ENCODE measurements around the gene OMD. TPM values are rescaled to one million over a fixed set of nuclear protein-coding genes. Genes with fewer than 3 reads are reported as not detected.

Gene OMD
- total RNA-seq, 1 donor from 2014 or later: not detected

- Mint-ChIP-seq H3K9me3 (no peaks in the 10 kb centered on the region), H3K4me1 (no peaks in the 10 kb centered on the region)
Observed at GRCh38 chr9:92439921-92440750, 15.9 kb upstream of the OMD start.

GRCh38 chr9:92438900-92439526, 14.7 kb upstream of the OMD start:
- no peak for DNase-seq (ENCODE audit: low read depth, low spot score)
- Mint-ChIP-seq H3K27ac (ENCODE audit: unreplicated experiment) (peak overlapping the region; percentile 27), H3K36me3 (ENCODE audit: low read depth) (no peaks in the 10 kb centered on the region), H3K4me1 (no peaks in the 10 kb centered on the region), H3K27me3 (ENCODE audit: low read depth) (no peaks in the 10 kb centered on the region), H3K9me3 (no peaks in the 10 kb centered on the region), H3K4me3 (no peak overlapping the region)
- TF ChIP-seq, protein P1, sequence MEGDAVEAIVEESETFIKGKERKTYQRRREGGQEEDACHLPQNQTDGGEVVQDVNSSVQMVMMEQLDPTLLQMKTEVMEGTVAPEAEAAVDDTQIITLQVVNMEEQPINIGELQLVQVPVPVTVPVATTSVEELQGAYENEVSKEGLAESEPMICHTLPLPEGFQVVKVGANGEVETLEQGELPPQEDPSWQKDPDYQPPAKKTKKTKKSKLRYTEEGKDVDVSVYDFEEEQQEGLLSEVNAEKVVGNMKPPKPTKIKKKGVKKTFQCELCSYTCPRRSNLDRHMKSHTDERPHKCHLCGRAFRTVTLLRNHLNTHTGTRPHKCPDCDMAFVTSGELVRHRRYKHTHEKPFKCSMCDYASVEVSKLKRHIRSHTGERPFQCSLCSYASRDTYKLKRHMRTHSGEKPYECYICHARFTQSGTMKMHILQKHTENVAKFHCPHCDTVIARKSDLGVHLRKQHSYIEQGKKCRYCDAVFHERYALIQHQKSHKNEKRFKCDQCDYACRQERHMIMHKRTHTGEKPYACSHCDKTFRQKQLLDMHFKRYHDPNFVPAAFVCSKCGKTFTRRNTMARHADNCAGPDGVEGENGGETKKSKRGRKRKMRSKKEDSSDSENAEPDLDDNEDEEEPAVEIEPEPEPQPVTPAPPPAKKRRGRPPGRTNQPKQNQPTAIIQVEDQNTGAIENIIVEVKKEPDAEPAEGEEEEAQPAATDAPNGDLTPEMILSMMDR (conservative IDR thresholded peaks at IDR 0.05): peak; percentile 53

More at GRCh38 chr9:92439921-92440750, 15.9 kb upstream of the OMD start:
- DNase-seq (ENCODE audit: low read depth, low spot score): no peak
- Mint-ChIP-seq H3K36me3 (ENCODE audit: low read depth) (no peaks in the 10 kb centered on the region), H3K27me3 (ENCODE audit: low read depth) (no peaks in the 10 kb centered on the region), H3K4me3 (no peak overlapping the region), H3K27ac (ENCODE audit: unreplicated experiment) (no peak overlapping the region)
- TF ChIP-seq, protein P1 (conservative IDR thresholded peaks at IDR 0.05): no peak

GRCh38 chr9:92435263-92435662, 11.0 kb upstream of the OMD start:
- TF ChIP-seq, protein P1 (conservative IDR thresholded peaks at IDR 0.05): no peak
- DNase-seq (ENCODE audit: low read depth, low spot score): no peak
- no peaks in the 10 kb centered on the region for H3K4me1 Mint-ChIP-seq
- H3K27ac Mint-ChIP-seq (ENCODE audit: unreplicated experiment): no peak overlapping the region
- H3K9me3 Mint-ChIP-seq: no peaks in the 10 kb centered on the region
- no peaks in the 10 kb centered on the region for H3K27me3 Mint-ChIP-seq (ENCODE audit: low read depth)
- no peak overlapping the region for H3K4me3 Mint-ChIP-seq
- no peaks in the 10 kb centered on the region for H3K36me3 Mint-ChIP-seq (ENCODE audit: low read depth)

DNA sequence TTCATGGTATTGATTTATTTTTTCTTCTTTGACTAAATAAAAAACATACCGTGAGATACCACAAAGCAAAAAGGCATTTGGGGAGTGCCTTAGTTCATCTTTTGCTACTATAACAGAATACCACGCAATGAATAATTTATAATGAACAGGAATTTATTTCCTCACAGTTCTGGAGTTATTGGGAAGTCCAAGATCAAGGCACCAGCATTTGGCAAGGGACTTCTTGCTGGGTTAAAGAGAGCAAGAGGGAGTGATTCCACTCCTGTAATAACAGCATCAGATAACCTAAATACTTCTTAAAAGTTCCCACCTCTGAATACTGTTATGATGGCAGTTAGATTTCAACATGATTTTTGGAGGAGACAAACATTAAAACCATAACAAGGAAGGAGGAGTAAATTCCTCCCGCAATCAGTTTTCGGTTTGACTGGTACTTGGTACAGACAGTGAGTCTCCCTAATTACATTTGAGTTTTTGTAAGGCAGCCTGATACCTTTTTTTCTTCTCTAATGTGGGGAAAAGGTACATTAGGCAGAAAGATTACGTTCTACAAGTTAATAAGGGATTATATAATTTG, 8.8 kb upstream of the OMD start:
- H3K36me3 Mint-ChIP-seq (ENCODE audit: low read depth): no peaks in the 10 kb centered on the region
- no peak overlapping the region for H3K27ac Mint-ChIP-seq (ENCODE audit: unreplicated experiment)
- H3K27me3 Mint-ChIP-seq (ENCODE audit: low read depth): no peaks in the 10 kb centered on the region
- no peak for DNase-seq (ENCODE audit: low read depth, low spot score)
- no peaks in the 10 kb centered on the region for H3K4me1 Mint-ChIP-seq
- H3K9me3 Mint-ChIP-seq: no peaks in the 10 kb centered on the region
- TF ChIP-seq, protein P1 (conservative IDR thresholded peaks at IDR 0.05): no peak
- no peak overlapping the region for H3K4me3 Mint-ChIP-seq

- H3K9me3 Mint-ChIP-seq: no peaks in the 10 kb centered on the region
- no peaks in the 10 kb centered on the region for H3K4me1 Mint-ChIP-seq
- H3K27ac Mint-ChIP-seq (ENCODE audit: unreplicated experiment): no peak overlapping the region
- H3K27me3 Mint-ChIP-seq (ENCODE audit: low read depth): no peaks in the 10 kb centered on the region
- H3K4me3 Mint-ChIP-seq: no peak overlapping the region
- TF ChIP-seq, protein P1 (conservative IDR thresholded peaks at IDR 0.05): no peak
- H3K36me3 Mint-ChIP-seq (ENCODE audit: low read depth): no peaks in the 10 kb centered on the region
- DNase-seq (ENCODE audit: low read depth, low spot score): no peak
Observed at GRCh38 chr9:92432350-92432749, 8.1 kb upstream of the OMD start.

Measured in neural crest cell (in vitro differentiated cells).